Progenitor cell of endocrine pancreas (in vitro differentiated cells): ENCODE data around the gene PDPK1. TPM values are rescaled to one million over a fixed set of nuclear protein-coding genes. Genes with fewer than 3 reads are reported as not detected.
"Not testable (repeated sequence)": the region's sequence is repeated elsewhere in the genome, so short reads cannot be mapped to it uniquely, and the experiment has no call there.

ENCODE experiments used
- DNase-seq: peaks from one replicate; pipeline ENCODE4 v3.0.0; 2021; ENCODE audit warnings: low spot score; ENCODE audit not compliant: unreplicated experiment
- H3K27ac Mint-ChIP-seq: 2 replicates; pipeline ENCODE4 v1.8.0; 2021; ENCODE audit warnings: mild to moderate bottlenecking, moderate library complexity, mixed read lengths
- H3K27me3 Mint-ChIP-seq: 2 replicates; pipeline ENCODE4 v1.8.0; 2021; ENCODE audit warnings: mixed read lengths
- H3K36me3 Mint-ChIP-seq: 2 replicates; pipeline ENCODE4 v1.8.0; 2022; ENCODE audit warnings: mixed read lengths; ENCODE audit not compliant: insufficient read depth
- H3K4me1 Mint-ChIP-seq: 2 replicates; pipeline ENCODE4 v1.8.0; 2021; ENCODE audit warnings: low read depth, mixed read lengths
- H3K4me3 Mint-ChIP-seq: 2 replicates; pipeline ENCODE4 v1.8.0; 2021; ENCODE audit warnings: low read depth, mild to moderate bottlenecking, moderate library complexity, mixed read lengths
- H3K9me3 Mint-ChIP-seq: 2 replicates; pipeline ENCODE4 v1.8.0; 2021; ENCODE audit warnings: low read depth, mixed read lengths
- CTCF ChIP-seq: fragments of 200-600 bp; sonication (generic); IDR thresholded peaks from one replicate; pipeline ENCODE4 v1.5.0; 2021; ENCODE audit warnings: antibody characterized with exemption, mild to moderate bottlenecking; ENCODE audit not compliant: unreplicated experiment
- total RNA-seq: library from RNA; stranded (reverse); gene quantifications from 2 replicates; pipeline ENCODE4 v1.2.1, GENCODE V29; 2021

The PDPK1 gene
- total RNA-seq, 1 donor from 2014 or later, result 45.0 TPM

DNA sequence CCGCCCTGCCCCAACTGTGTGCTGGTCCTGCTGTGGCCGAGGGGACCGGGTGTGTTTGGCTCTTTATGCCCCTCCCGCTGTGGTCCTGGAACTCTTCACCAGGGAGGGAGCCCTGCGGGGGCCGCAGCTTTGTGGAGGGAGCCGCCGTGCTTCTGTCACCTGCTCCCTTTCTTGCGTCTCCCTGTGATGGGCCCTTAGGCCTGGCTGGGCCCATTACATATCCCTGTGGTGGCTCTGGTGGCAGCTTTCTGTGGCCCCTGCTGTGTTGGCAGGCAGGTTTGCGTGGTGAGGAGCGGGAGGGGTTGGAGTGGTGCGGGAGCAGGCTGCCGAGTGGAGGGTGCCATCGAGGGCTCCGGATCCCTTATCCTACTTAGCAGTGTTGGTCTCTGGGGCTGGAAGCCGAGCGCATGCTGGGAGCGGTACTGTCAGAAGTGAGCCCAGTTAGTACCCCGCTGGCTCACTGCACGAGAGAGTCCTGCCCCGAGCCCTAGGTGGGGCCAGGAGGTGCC lies 60.4 kb downstream of the PDPK1 start:
- no peak for TF ChIP-seq CTCF
- no peak overlapping the region for H3K27ac Mint-ChIP-seq
- H3K36me3 Mint-ChIP-seq, result peaks cover 1% of the 10 kb centered on the region
- H3K4me3 Mint-ChIP-seq, result no peak overlapping the region
- no peaks in the 10 kb centered on the region for H3K27me3 Mint-ChIP-seq
- H3K4me1 Mint-ChIP-seq, result peaks cover 3% of the 10 kb centered on the region
- H3K9me3 Mint-ChIP-seq, result no peaks in the 10 kb centered on the region
- no peak for DNase-seq

DNA sequence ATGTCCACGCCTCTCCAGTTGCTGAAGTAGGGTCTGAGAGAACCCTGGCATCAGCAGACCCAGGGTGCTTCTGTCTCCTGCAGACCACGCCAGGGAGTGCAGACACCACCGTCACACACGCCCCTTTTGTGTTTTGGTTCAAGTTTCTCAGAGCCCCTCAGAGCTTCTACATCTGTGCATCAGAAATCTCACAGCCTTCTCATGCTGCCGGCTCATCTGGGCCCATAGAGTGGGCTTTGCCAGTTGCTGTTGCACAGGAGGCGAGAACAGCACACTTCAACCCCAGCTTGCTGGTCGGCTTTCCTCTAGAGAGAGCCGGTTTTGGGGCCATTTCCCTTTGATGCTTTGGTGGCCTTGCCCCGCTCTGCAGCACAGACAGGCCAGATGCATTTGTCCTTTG lies 60.9 kb downstream of the PDPK1 start:
- no peak overlapping the region for H3K27ac Mint-ChIP-seq
- no peaks in the 10 kb centered on the region for H3K27me3 Mint-ChIP-seq
- peaks cover 3% of the 10 kb centered on the region for H3K4me1 Mint-ChIP-seq
- peaks cover 1% of the 10 kb centered on the region for H3K36me3 Mint-ChIP-seq
- no peak for DNase-seq
- no peaks in the 10 kb centered on the region for H3K9me3 Mint-ChIP-seq
- H3K4me3 Mint-ChIP-seq, result no peak overlapping the region
- no peak for TF ChIP-seq CTCF

- DNase-seq, H3K9me3 Mint-ChIP-seq, H3K4me3 Mint-ChIP-seq, H3K27me3 Mint-ChIP-seq, H3K4me1 Mint-ChIP-seq, H3K36me3 Mint-ChIP-seq: not testable (repeated sequence)
- peak overlapping the region; percentile 69 for H3K27ac Mint-ChIP-seq
Measured at GRCh38 chr16:2599165-2599564, 61.3 kb downstream of the PDPK1 start.

DNA sequence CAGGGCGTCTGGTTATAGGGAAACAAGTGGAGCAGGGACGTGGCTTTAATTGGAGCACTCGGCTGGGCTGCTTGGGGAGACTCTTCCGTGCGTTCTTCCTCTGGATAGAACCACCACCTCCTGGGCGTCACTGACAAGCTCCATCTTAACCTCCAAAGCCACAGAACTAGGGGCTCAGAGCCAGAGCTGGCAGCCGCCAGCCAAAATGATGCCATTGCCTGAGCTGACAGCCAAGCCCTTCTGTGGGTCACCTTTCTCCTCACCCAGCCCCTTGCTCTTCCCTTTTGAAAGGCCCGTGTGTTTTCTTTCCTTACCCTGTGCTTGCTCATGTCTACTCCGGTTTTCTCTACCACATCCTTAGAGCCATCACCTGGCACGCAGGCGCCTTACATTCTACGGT lies 62.0 kb downstream of the PDPK1 start:
- H3K27me3 Mint-ChIP-seq, H3K27ac Mint-ChIP-seq, H3K4me3 Mint-ChIP-seq, H3K9me3 Mint-ChIP-seq, DNase-seq, H3K36me3 Mint-ChIP-seq, H3K4me1 Mint-ChIP-seq: not testable (repeated sequence)

DNA sequence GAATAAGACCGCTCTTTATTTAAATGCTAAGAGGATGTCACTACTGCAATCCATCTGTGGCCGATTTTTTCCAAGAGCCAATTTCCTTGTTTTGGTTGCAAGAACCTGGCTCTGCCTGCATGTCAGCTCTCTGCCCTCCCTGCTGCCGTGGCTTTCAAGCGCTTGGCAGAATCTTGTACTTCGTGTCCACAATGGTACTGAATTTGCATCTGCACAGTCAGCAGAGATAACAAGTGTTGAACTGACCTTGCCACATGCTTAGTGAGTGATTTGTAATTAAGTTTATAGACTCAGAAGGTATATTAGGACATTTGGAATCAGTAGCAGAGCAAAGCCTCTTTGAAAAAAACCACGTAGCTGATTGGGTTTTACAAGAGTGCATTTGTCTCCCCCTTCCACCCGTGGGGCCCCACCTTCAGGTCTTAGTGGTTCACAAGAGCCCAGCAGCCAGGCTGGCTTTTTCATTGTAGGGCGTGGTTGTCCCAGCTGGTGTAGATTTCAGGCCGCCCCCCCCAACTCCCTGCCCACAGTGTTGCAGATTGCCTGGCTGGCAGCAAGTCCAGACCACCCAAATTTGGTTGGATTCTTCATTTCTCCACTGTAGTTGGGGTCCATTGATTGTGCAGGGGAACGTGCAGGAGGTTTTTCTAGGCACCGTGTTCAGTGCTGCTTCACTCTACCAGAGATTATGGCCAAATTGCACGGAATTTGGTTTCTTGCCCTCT lies 63.6 kb downstream of the PDPK1 start:
- not testable (repeated sequence) for H3K9me3 Mint-ChIP-seq, H3K36me3 Mint-ChIP-seq, H3K4me3 Mint-ChIP-seq, H3K4me1 Mint-ChIP-seq, H3K27ac Mint-ChIP-seq, DNase-seq, H3K27me3 Mint-ChIP-seq

DNA sequence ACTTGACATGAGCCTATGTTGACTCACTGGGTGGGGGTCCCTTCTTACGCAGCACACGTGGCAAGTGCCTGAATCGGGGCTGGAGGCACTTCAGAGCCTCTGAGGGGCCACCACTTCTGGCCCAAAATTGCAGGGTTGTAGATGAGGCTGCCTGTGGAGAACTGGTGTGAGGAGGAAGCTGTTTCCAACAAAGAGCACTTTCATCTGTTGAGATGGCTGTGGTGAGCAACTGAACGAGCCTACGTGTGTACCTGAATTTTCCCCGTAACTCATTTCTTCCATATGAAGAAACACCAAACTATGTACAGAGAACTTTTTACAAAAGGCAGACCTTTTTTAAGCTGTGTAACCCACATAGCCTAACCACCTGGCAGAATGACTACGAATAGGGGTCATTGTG lies 64.4 kb downstream of the PDPK1 start:
- not testable (repeated sequence) for H3K9me3 Mint-ChIP-seq, H3K36me3 Mint-ChIP-seq, H3K27ac Mint-ChIP-seq, H3K4me1 Mint-ChIP-seq, H3K27me3 Mint-ChIP-seq, DNase-seq
- H3K4me3 Mint-ChIP-seq, result peak overlapping the region; percentile 21

DNA sequence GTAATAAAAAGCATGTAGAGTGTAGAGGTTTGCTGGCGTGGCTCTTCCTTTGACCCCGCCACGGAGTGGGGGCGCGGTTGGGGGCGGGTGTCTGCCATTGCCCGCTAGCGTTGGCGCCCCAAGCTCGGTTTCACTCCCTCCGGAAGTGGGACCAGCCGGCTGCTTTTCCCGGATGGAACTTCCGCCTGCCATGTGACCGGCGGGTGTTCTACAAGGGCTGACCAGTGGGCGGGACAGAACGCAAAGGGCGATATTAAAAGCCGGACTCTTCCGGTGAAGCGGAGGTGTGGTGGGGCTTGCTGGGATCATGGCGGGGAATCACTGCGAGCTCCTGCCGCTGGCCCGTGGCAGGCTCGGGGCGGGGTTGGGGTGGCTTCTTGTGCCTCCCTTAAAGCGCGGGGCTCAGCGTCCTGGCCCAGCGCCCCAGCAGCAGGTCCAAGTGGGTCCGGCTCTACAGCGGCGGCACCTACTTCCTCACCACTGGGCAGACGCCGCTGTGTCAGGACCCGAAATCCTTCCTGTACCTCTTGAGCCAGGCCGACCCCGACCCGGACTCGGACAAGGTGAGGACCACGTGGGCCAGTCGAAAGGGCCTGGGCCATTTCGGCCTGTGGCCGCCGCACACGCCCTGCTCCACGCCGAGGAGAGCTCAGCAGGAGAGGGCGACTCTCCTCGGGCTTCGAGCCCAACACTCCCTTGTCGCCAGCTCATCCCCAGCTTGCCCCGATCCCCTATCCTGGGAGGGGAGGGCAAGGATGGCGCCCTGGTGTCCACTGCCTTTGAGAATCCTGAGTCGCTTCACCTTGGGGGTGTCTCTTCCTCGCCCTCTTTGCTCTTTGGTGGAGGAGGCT lies 65.6 kb downstream of the PDPK1 start:
- no peak for TF ChIP-seq CTCF
- Mint-ChIP-seq H3K4me1 (peaks cover 8% of the 10 kb centered on the region), H3K9me3 (no peaks in the 10 kb centered on the region)

GRCh38 chr16:2604016-2604369 lies 66.2 kb downstream of the PDPK1 start:
- H3K27ac Mint-ChIP-seq, result peak overlapping the region; percentile 96
- not testable (repeated sequence) for H3K4me1 Mint-ChIP-seq, H3K27me3 Mint-ChIP-seq, H3K9me3 Mint-ChIP-seq, H3K36me3 Mint-ChIP-seq, DNase-seq
- H3K4me3 Mint-ChIP-seq, result peak overlapping the region; percentile 96

More for the DNA sequence above, 65.6 kb downstream of the PDPK1 start:
- Mint-ChIP-seq H3K4me3 (peak overlapping the region; percentile 96), H3K36me3 (peaks cover 1% of the 10 kb centered on the region), H3K27ac (peak overlapping the region; percentile 96), H3K27me3 (no peaks in the 10 kb centered on the region)
- DNase-seq, result peak; percentile 90

DNA sequence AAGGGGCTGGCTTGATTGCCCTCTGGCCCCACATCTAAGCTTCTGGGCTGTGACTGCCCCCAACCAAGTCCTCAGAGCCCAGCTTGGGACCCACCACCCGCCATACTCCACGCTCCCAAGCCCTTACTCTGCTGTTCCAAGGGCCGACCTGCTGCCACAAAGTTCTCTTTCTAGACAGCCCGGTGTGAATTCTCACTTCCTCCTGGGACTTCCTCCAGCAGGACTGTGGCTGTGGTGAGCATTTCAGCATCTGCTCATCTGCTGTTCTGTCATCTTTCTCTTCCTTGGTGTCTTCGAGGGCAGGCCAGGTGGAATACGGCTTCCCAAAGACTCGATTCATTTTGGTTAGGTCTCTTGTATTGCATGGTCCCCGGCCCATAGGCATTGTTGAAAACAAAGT lies 69.0 kb downstream of the PDPK1 start:
- H3K4me1 Mint-ChIP-seq, H3K27me3 Mint-ChIP-seq, H3K27ac Mint-ChIP-seq, H3K4me3 Mint-ChIP-seq, DNase-seq, H3K36me3 Mint-ChIP-seq, H3K9me3 Mint-ChIP-seq: not testable (repeated sequence)

DNA sequence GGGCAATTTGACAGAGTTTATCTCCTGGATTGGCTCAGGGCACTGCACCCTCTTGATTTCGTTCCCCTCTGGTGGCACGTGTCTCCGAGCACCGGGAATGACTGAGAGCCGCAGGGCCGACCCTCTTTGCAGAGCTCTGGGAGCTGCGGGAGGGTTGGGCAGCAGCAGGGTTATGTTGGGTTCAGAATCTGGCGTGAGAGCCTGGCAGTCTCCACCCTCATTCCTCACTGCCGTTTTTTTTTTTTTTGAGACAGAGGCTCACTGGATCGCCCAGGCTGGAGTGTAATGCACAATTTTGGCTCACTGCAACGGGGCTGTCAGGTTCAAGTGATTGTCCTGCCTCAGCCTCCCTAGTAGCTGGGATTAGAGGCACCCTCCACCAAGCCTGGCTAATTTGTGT lies 71.5 kb downstream of the PDPK1 start:
- not testable (repeated sequence) for H3K4me3 Mint-ChIP-seq, H3K27ac Mint-ChIP-seq, DNase-seq, H3K27me3 Mint-ChIP-seq, H3K9me3 Mint-ChIP-seq, H3K36me3 Mint-ChIP-seq, H3K4me1 Mint-ChIP-seq
